GM23248 (cell line): ENCODE data around the gene DENND1A. TPM values are rescaled to one million over a fixed set of nuclear protein-coding genes. Genes with fewer than 3 reads are reported as not detected.

Source experiments
- DNase-seq: peaks from one replicate; pipeline ENCODE4 v3.0.0-alpha.2; 2015
- H2AFZ ChIP-seq: fragments of 200-600 bp; sonication (generic); 2 replicates; pipeline ENCODE4 v1.6.1; 2016; ENCODE audit warnings: antibody characterized with exemption
- H3F3A ChIP-seq: fragments of 200-600 bp; sonication (generic); 2 replicates; pipeline ENCODE4 v1.6.1; 2016; ENCODE audit warnings: mild to moderate bottlenecking, antibody characterized with exemption, mixed run types; ENCODE audit not compliant: insufficient read depth
- H3K27ac ChIP-seq: fragments of 200-600 bp; sonication (generic); 2 replicates; pipeline ENCODE4 v1.5.1; 2016; ENCODE audit warnings: mild to moderate bottlenecking
- H3K27me3 ChIP-seq: fragments of 200-600 bp; sonication (generic); replicated peaks from 2 replicates; pipeline ENCODE4 v1.6.1; 2016; ENCODE audit warnings: mild to moderate bottlenecking; ENCODE audit not compliant: insufficient read depth
- H3K36me3 ChIP-seq: fragments of 200-600 bp; sonication (generic); 2 replicates; pipeline ENCODE4 v1.6.1; 2016; ENCODE audit warnings: low read depth, mild to moderate bottlenecking
- H3K4me1 ChIP-seq: fragments of 200-600 bp; sonication (generic); 2 replicates; pipeline ENCODE4 v1.6.1; 2016; ENCODE audit warnings: mild to moderate bottlenecking; ENCODE audit not compliant: insufficient read depth
- H3K4me2 ChIP-seq: fragments of 200-600 bp; sonication (generic); one replicate; pipeline ENCODE4 v1.6.1; 2016; ENCODE audit warnings: mild to moderate bottlenecking; ENCODE audit not compliant: unreplicated experiment
- H3K4me3 ChIP-seq: fragments of 200-600 bp; sonication (generic); 2 replicates; pipeline ENCODE4 v1.5.1; 2016; ENCODE audit warnings: mild to moderate bottlenecking
- H3K79me2 ChIP-seq: fragments of 200-600 bp; sonication (generic); 2 replicates; pipeline ENCODE4 v1.6.1; 2016; ENCODE audit warnings: mild to moderate bottlenecking; ENCODE audit not compliant: insufficient read depth
- H3K9ac ChIP-seq: fragments of 200-600 bp; sonication (generic); 2 replicates; pipeline ENCODE4 v1.6.1; 2016; ENCODE audit warnings: mild to moderate bottlenecking
- H3K9me2 ChIP-seq: fragments of 200-600 bp; sonication (generic); 2 replicates; pipeline ENCODE4 v1.6.1; 2016; ENCODE audit warnings: mixed run types, mild to moderate bottlenecking, moderate library complexity; ENCODE audit not compliant: insufficient read depth
- H3K9me3 ChIP-seq: fragments of 200-600 bp; sonication (generic); one replicate; pipeline ENCODE4 v1.6.1; 2017; ENCODE audit warnings: low read depth
- H4K20me1 ChIP-seq: fragments of 200-600 bp; sonication (generic); 2 replicates; pipeline ENCODE4 v1.6.0; 2016; ENCODE audit not compliant: insufficient read depth
- EZH2 ChIP-seq: fragments of 200-600 bp; sonication (generic); IDR thresholded peaks from 2 replicates; pipeline ENCODE4 v1.6.1; 2018; ENCODE audit warnings: antibody characterized with exemption, mild to moderate bottlenecking; ENCODE audit not compliant: insufficient read depth, poor library complexity, severe bottlenecking
- EZH2phosphoT487 ChIP-seq: fragments of 200-600 bp; sonication (generic); IDR thresholded peaks from 2 replicates; pipeline ENCODE4 v1.6.1; 2018; ENCODE audit warnings: antibody characterized with exemption, moderate library complexity, mild to moderate bottlenecking, low read depth; ENCODE audit not compliant: insufficient read depth
- WGBS, 2 experiments: methylation state at CpG; one replicate each; pipeline ENCODE4 v1.1.6; 2015 to 2017; ENCODE audit warnings: low lambda C conversion rate in 2 of 2, low coverage in 1 of 2; ENCODE audit errors: missing lambda C conversion rate in 2 of 2; 5-methylcytosine and 5-hydroxymethylcytosine counted together
- in situ Hi-C: fragments of 300-500 bp; cut with MboI; formaldehyde crosslinking; loops from 2 replicates; pipeline ENCODE4 v1.15.0; 2020
- polyA plus RNA-seq: library from polyadenylated mRNA; unstranded; fragments of >200 nt; fragmentation: Nextera tagmentation; extraction: Ambion mirVana; gene quantifications from 2 replicates; pipeline ENCODE4 v1.2.1, GENCODE V29; 2016
- total RNA-seq: library from RNA; depleted of rRNA; stranded (reverse); fragments of >200 nt; shearing (Covaris generic); gene quantifications from 2 replicates; pipeline ENCODE4 v1.2.3, GENCODE V29; 2014

Gene DENND1A
- total and polyA plus RNA-seq, 2 experiments from 2014 or later, result 13.2 to 16.4 TPM

DNA sequence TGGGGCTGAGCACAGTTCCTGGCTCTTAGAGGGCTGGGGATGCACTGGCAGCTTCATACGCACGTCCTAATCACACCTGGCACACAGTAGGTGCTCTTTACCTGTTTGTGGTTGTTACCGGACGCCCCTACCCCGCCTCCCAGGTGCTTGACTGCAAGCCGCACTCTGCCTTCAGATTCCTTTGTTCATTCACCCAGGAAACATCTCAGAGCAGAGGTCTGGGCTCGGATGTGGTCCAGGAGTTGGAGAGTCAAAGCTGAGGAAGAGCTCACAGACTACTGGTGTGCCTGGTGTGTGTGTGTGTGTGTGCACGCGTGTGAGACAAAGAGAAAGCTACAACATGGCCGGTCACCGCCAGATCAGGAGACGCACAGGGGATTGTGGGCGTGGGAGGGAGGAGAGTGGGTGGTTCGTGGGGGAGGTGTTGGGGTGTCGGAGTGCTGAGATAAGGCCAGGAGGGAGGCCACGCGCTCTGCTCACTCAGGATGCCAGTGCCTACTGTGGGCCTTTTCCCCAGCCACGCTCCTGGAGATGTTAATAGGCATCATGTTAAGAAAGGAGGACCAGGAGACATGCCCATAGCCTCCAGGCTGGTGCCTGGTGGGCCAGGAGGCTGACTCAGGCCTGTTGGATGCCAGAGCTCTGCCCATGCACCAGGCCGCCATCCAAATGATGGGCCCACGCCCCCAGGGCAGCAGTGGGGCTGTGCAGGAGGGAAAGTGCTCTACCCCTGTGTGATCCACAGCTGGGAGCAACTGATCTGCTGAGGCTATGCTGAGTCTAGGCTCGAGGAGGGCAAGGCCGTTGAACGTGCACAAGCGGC is 534.0 kb downstream of the DENND1A start:
- H3K27me3 ChIP-seq, result no peaks in the 10 kb centered on the region
- H3K9me2 ChIP-seq, result no peaks in the 10 kb centered on the region
- in situ Hi-C loops, result no loop called here
- H3K79me2 ChIP-seq, result no peaks in the 10 kb centered on the region
- WGBS, 2 experiments, result 85% methylated on average over 21 to 24 of the region's 24 CpGs
- H3K36me3 ChIP-seq, result no peaks in the 10 kb centered on the region
- no peak for DNase-seq
- H2AFZ ChIP-seq, result no peak overlapping the region
- H3F3A ChIP-seq, result no peaks in the 10 kb centered on the region
- H4K20me1 ChIP-seq, result no peaks in the 10 kb centered on the region
- H3K4me2 ChIP-seq, result no peak overlapping the region
- H3K27ac ChIP-seq, result no peak overlapping the region
- no peak overlapping the region for H3K4me3 ChIP-seq
- H3K9me3 ChIP-seq, result no peaks in the 10 kb centered on the region
- TF ChIP-seq EZH2 (no peak), EZH2phosphoT487 (no peak)
- no peak overlapping the region for H3K9ac ChIP-seq
- H3K4me1 ChIP-seq, result no peaks in the 10 kb centered on the region

DNA sequence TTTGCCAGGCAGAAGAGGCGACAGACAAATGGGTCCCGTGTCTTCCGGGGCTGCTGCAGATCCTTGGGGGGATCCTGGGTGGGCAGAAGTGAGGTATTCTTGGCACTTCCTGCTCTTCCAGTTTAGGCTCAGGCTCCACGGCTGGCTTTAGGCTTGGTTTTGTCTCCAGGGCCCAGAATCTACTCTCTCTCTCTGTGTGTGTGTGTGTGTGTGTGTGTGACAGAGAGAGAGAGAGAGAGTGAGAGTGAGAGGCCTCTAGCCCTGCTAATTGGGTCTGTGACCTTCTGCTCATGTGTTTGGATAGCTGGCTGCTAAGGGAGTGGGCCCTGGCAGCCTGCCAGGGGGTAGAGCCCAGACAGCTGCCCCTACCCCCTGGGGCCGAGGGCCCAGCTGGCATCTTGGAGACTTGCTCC is 534.6 kb downstream of the DENND1A start:
- Histone ChIP-seq H3K9me3 (no peaks in the 10 kb centered on the region), H3K4me1 (no peaks in the 10 kb centered on the region), H3F3A (no peaks in the 10 kb centered on the region), H3K4me3 (no peak overlapping the region), H3K4me2 (no peak overlapping the region), H3K36me3 (no peaks in the 10 kb centered on the region), H4K20me1 (no peaks in the 10 kb centered on the region), H2AFZ (no peak overlapping the region), H3K9ac (no peak overlapping the region), H3K27ac (no peak overlapping the region), H3K79me2 (no peaks in the 10 kb centered on the region), H3K27me3 (no peaks in the 10 kb centered on the region), H3K9me2 (no peaks in the 10 kb centered on the region)
- no peak for TF ChIP-seq EZH2phosphoT487
- no peak for TF ChIP-seq EZH2
- 72 to 74% methylated on average over 5 of the region's 5 CpGs for WGBS, 2 experiments
- no peak for DNase-seq
- in situ Hi-C loops, result no loop called here

DNA sequence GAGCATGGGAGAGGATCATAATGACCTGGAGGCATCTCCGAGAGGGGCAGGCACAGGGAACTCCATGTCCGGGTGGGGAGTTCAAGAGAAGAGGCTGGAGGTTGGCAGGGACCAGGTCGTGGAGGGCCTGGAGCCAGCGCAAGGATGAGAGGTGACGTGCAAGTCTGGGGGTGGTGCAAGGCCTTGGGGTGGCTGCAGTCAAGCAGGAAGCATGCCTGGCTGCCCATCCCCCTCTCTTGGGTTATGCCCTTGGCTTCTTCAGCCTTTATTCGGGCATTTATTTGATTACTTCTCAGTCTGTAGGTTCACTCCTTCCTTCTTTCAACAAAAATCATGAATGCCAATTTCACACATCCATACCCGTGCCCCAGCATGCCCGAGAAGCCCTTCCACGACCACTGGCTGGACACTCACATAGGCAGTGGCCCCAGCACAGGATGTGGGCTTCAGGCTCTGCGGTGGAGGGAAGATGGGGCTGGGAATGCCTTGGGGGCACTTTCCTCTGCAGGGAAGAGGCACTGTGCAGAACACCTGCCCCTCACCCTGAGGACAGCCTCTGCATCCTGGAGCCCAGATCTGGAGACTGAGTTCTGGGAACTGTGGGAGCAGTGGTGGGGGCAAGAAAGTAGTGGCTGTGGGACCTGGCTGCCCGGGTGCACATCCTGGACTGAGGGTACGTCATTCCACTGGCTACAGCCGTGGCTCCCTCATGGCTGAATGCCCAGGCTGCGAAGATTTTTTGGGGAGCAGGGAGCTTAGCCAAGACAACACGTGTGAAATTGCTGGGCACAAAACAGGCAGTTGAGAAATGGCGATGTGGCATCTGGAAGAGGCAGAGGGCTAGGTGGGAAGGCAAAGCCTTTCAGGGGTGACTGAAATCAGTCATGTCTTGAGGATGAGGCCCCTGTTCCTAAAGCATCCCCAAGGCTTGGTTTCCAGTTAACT is 535.4 kb downstream of the DENND1A start:
- Histone ChIP-seq H3K9ac (no peak overlapping the region), H3F3A (no peaks in the 10 kb centered on the region), H3K4me1 (no peaks in the 10 kb centered on the region), H2AFZ (no peak overlapping the region), H3K36me3 (no peaks in the 10 kb centered on the region), H4K20me1 (no peaks in the 10 kb centered on the region), H3K27ac (no peak overlapping the region), H3K4me3 (no peak overlapping the region), H3K9me3 (no peaks in the 10 kb centered on the region), H3K27me3 (no peaks in the 10 kb centered on the region), H3K4me2 (no peak overlapping the region), H3K9me2 (no peaks in the 10 kb centered on the region), H3K79me2 (no peaks in the 10 kb centered on the region)
- WGBS, 2 experiments, result 76 to 79% methylated on average over 16 of the region's 16 CpGs
- in situ Hi-C loops, result no loop called here
- DNase-seq, result no peak
- no peak for TF ChIP-seq EZH2phosphoT487
- TF ChIP-seq EZH2, result no peak

DNA sequence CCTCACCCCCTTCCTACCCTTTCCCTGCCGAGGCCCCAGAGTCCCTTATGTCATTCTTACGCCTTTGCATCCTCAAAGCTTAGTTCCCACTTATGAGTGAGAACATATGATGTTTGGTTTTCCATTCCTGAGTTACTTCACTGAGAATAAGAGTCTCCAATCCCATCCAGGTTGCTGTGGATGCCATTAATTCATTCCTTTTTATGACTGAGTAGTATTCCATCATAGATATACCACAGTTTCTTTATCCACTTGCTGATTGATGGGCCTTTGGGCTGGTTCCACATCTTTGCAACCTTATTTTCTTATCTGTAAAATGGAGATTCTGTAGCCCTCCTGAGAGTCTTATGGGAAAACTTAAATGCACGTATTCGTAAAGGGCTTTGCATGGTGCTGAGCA is 537.1 kb downstream of the DENND1A start:
- Histone ChIP-seq H3K9me2 (no peaks in the 10 kb centered on the region), H3K9me3 (no peaks in the 10 kb centered on the region), H3K4me1 (no peaks in the 10 kb centered on the region; the same call in 1 of the 2 replicates), H4K20me1 (no peaks in the 10 kb centered on the region), H3K4me3 (no peak overlapping the region), H2AFZ (no peak overlapping the region), H3K9ac (no peak overlapping the region), H3K79me2 (no peaks in the 10 kb centered on the region), H3K36me3 (no peaks in the 10 kb centered on the region), H3K27ac (no peak overlapping the region), H3K27me3 (no peaks in the 10 kb centered on the region), H3K4me2 (no peak overlapping the region), H3F3A (no peaks in the 10 kb centered on the region)
- no peak for TF ChIP-seq EZH2phosphoT487
- no peak for TF ChIP-seq EZH2
- DNase-seq, result no peak
- WGBS, 2 experiments, result 97 to 100% methylated on average over 4 of the region's 4 CpGs
- in situ Hi-C loops, result no loop called here
